Measurements from ENCODE around the gene LLCFC1. TPM values are rescaled to one million over a fixed set of nuclear protein-coding genes. Genes with fewer than 3 reads are reported as not detected.

The LLCFC1 gene
- total RNA-seq (not detected), polyA plus RNA-seq (not detected)

- TF ChIP-seq POLR2A (IDR thresholded peaks at IDR 0.05) = no peak
- no peak for TF ChIP-seq CTCF (IDR thresholded peaks at IDR 0.05)
- no peak for TF ChIP-seq POLR2AphosphoS5 (IDR thresholded peaks at IDR 0.05)
- TF ChIP-seq EP300 (IDR thresholded peaks at IDR 0.05) = no peak
- Histone ChIP-seq H3K4me3 (no peak within 1 kb of the TSS), H3K9me3 (no peaks in the 10 kb centered on the region), H3K27me3 (no peaks in the 10 kb centered on the region), H3K36me3 (no peaks in the 10 kb centered on the region), H3K4me1 (no peaks in the 10 kb centered on the region), H3K27ac (no peak within 1 kb of the TSS)
- DNase-seq = no peak
- intact Hi-C loops (cut with DNase I) = no loop called here
- WGBS, 2 donors = 61 to 69% methylated on average over 10 of the region's 10 CpGs
Observed at GRCh38 chr7:142939226-142939910, at the start of gene LLCFC1. Gene LLCFC1 (plus strand): TSS chr7:142939484. CDS start chr7:142939622, 138 bp downstream.

- Histone ChIP-seq H3K27ac (no peak overlapping the region), H3K4me3 (no peak overlapping the region), H3K9me3 (no peaks in the 10 kb centered on the region), H3K36me3 (no peaks in the 10 kb centered on the region), H3K4me1 (no peaks in the 10 kb centered on the region), H3K27me3 (no peaks in the 10 kb centered on the region)
- 17 to 54% methylated on average over 3 of the region's 3 CpGs for WGBS, 2 donors
- intact Hi-C loops (cut with DNase I) = no loop called here
- TF ChIP-seq POLR2AphosphoS5 (IDR thresholded peaks at IDR 0.05) (no peak), POLR2A (IDR thresholded peaks at IDR 0.05) (no peak)
- no peak for DNase-seq
Observed at GRCh38 chr7:142889816-142890215, 49.5 kb upstream of the LLCFC1 start.

GRCh38 chr7:142890874-142891485 lies 48.3 kb upstream of the LLCFC1 start:
- no peak overlapping the region for H3K27ac ChIP-seq
- H3K9me3 ChIP-seq = no peaks in the 10 kb centered on the region
- TF ChIP-seq POLR2A (IDR thresholded peaks at IDR 0.05) (no peak), CTCF (IDR thresholded peaks at IDR 0.05) (no peak), EP300 (IDR thresholded peaks at IDR 0.05) (no peak), POLR2AphosphoS5 (IDR thresholded peaks at IDR 0.05) (no peak)
- H3K4me3 ChIP-seq = no peak overlapping the region
- WGBS, 2 donors = 81 to 86% methylated on average over 12 of the region's 12 CpGs
- intact Hi-C loops (cut with DNase I) = no loop called here
- no peaks in the 10 kb centered on the region for H3K27me3 ChIP-seq
- H3K4me1 ChIP-seq = no peaks in the 10 kb centered on the region
- H3K36me3 ChIP-seq = no peaks in the 10 kb centered on the region
- no peak for DNase-seq

- H3K27ac ChIP-seq = no peak overlapping the region
- H3K9me3 ChIP-seq = no peaks in the 10 kb centered on the region
- H3K4me3 ChIP-seq = no peak overlapping the region
- H3K4me1 ChIP-seq = no peaks in the 10 kb centered on the region
- no peak for TF ChIP-seq CTCF (IDR thresholded peaks at IDR 0.05)
- no peak for TF ChIP-seq EP300 (IDR thresholded peaks at IDR 0.05)
- no peak for TF ChIP-seq POLR2A (IDR thresholded peaks at IDR 0.05)
- no peak for TF ChIP-seq POLR2AphosphoS5 (IDR thresholded peaks at IDR 0.05)
- intact Hi-C loops (cut with DNase I) = no loop called here
- no peaks in the 10 kb centered on the region for H3K36me3 ChIP-seq
- DNase-seq = no peak
- WGBS, 2 donors = 86 to 89% methylated on average over 10 of the region's 10 CpGs
- H3K27me3 ChIP-seq = no peaks in the 10 kb centered on the region
Observed at GRCh38 chr7:142891490-142892082, 47.7 kb upstream of the LLCFC1 start.

GRCh38 chr7:142892951-142893350 lies 46.3 kb upstream of the LLCFC1 start:
- intact Hi-C loops (cut with DNase I) = no loop called here
- 85 to 89% methylated on average over 5 of the region's 5 CpGs for WGBS, 2 donors
- no peak for DNase-seq
- H3K4me1 ChIP-seq = no peaks in the 10 kb centered on the region
- H3K27me3 ChIP-seq = no peaks in the 10 kb centered on the region
- H3K4me3 ChIP-seq = no peak overlapping the region
- no peak overlapping the region for H3K27ac ChIP-seq
- H3K36me3 ChIP-seq = no peaks in the 10 kb centered on the region
- no peaks in the 10 kb centered on the region for H3K9me3 ChIP-seq
- TF ChIP-seq EP300 (IDR thresholded peaks at IDR 0.05) (no peak), POLR2AphosphoS5 (IDR thresholded peaks at IDR 0.05) (no peak), CTCF (IDR thresholded peaks at IDR 0.05) (no peak), POLR2A (IDR thresholded peaks at IDR 0.05) (no peak)

All from sigmoid colon (tissue), 7 donors.